HepG2 (cell line): ENCODE data around the gene TAF13. TPM values are rescaled to one million over a fixed set of nuclear protein-coding genes. Genes with fewer than 3 reads are reported as not detected.

Experiments used
- ARID2 ChIP-seq: sonication (generic); formaldehyde crosslinking; IDR thresholded peaks from 2 replicates; pipeline ENCODE4 v1.8.1; 2022; ENCODE audit warnings: mild to moderate bottlenecking, missing genetic modification reagents, borderline replicate concordance
- HNRNPH1 ChIP-seq: fragments of 200-400 bp; formaldehyde crosslinking; optimal IDR thresholded peaks from 2 replicates; pipeline ENCODE3; 2017; ENCODE audit warnings: mild to moderate bottlenecking, low read depth, low read length
- HOXA9 ChIP-seq: sonication (generic); formaldehyde crosslinking; IDR thresholded peaks from 2 replicates; pipeline ENCODE4 v1.8.1; 2022; ENCODE audit warnings: missing genetic modification reagents, mild to moderate bottlenecking, moderate library complexity, borderline replicate concordance
- ISX ChIP-seq: sonication (generic); formaldehyde crosslinking; conservative IDR thresholded peaks from 2 replicates; pipeline ENCODE4 v1.5.0; 2020; ENCODE audit warnings: missing genetic modification reagents
- KDM3A ChIP-seq: IDR thresholded peaks from 2 replicates; pipeline ENCODE4 v1.6.1; 2018; ENCODE audit warnings: low read depth, missing compliant biosample characterization
- ZNF296 ChIP-seq: sonication (generic); formaldehyde crosslinking; conservative IDR thresholded peaks from 2 replicates; pipeline ENCODE4 v1.5.0; 2020; ENCODE audit warnings: mild to moderate bottlenecking, missing genetic modification reagents
- ZNF33A ChIP-seq: sonication (generic); formaldehyde crosslinking; IDR thresholded peaks from 2 replicates; pipeline ENCODE4 v1.5.1; 2020; ENCODE audit warnings: missing genetic modification reagents, mild to moderate bottlenecking, moderate library complexity, borderline replicate concordance
- ZNF713 ChIP-seq: sonication (generic); formaldehyde crosslinking; IDR thresholded peaks from 2 replicates; pipeline ENCODE4 v1.4.0; 2020; ENCODE audit warnings: mild to moderate bottlenecking, missing genetic modification reagents
- ZNF790 ChIP-seq: sonication (generic); formaldehyde crosslinking; IDR thresholded peaks from 2 replicates; pipeline ENCODE4 v1.8.0; 2022; ENCODE audit warnings: missing genetic modification reagents, mild to moderate bottlenecking, borderline replicate concordance
- ZNF839 ChIP-seq: sonication (generic); formaldehyde crosslinking; IDR thresholded peaks from 2 replicates; pipeline ENCODE4 v1.4.0; 2020; ENCODE audit warnings: missing genetic modification reagents, mild to moderate bottlenecking, borderline replicate concordance
- polyA plus RNA-seq, 8 experiments: library from polyadenylated mRNA; depleted of rRNA in 3 of 8; stranded (reverse) in 7 of 8; unstranded in 1 of 8; fragments of >200 nt; fragmentation: Illumina TruSeq in 4 of 8; extraction: Trizol in 4 of 8; gene quantifications; 2 replicates each; pipeline versions ENCODE4 v1.2.1 to v1.2.3, GENCODE V29; 2011 to 2016; ENCODE audit warnings: low read depth in 4 of 8, missing spikeins in 1 of 8, mixed read lengths in 1 of 8; ENCODE audit not compliant: insufficient read depth in 1 of 8
- total RNA-seq, 5 experiments: library from RNA; depleted of rRNA; stranded (reverse); fragments of >200 nt; fragmentation: Illumina TruSeq; extraction: Trizol; gene quantifications; 2 replicates each; pipeline ENCODE4 v1.2.3, GENCODE V29; 2016; ENCODE audit warnings: low read depth in 1 of 5
- TF ChIP-seq, protein P1 (sequence below): sonication (generic); formaldehyde crosslinking; IDR thresholded peaks from 2 replicates; pipeline ENCODE4 v1.8.0; 2022; ENCODE audit warnings: mild to moderate bottlenecking, missing genetic modification reagents; ENCODE audit not compliant: insufficient replicate concordance
- TF ChIP-seq, protein P2 (sequence below): sonication (generic); formaldehyde crosslinking; IDR thresholded peaks from 2 replicates; pipeline ENCODE4 v1.8.1; 2023; ENCODE audit warnings: mild to moderate bottlenecking, inconsistent platforms, moderate library complexity, missing genetic modification reagents, borderline replicate concordance
- TF ChIP-seq, protein P3 (sequence below): sonication (generic); formaldehyde crosslinking; IDR thresholded peaks from one replicate; pipeline ENCODE4 v1.5.1; 2020; ENCODE audit warnings: mild to moderate bottlenecking, missing genetic modification reagents; ENCODE audit errors: not compliant biosample characterization
- TF ChIP-seq, protein P4 (sequence below): sonication (generic); formaldehyde crosslinking; IDR thresholded peaks from 2 replicates; pipeline ENCODE4 v1.5.0; 2020; ENCODE audit warnings: mild to moderate bottlenecking, missing genetic modification reagents, borderline replicate concordance

The TAF13 gene
- total and polyA plus RNA-seq, 2 of the 13 experiments (the other 11 are each of a cell fraction or from before 2014, with no cell fraction given) = 11.5 to 36.3 TPM

DNA sequence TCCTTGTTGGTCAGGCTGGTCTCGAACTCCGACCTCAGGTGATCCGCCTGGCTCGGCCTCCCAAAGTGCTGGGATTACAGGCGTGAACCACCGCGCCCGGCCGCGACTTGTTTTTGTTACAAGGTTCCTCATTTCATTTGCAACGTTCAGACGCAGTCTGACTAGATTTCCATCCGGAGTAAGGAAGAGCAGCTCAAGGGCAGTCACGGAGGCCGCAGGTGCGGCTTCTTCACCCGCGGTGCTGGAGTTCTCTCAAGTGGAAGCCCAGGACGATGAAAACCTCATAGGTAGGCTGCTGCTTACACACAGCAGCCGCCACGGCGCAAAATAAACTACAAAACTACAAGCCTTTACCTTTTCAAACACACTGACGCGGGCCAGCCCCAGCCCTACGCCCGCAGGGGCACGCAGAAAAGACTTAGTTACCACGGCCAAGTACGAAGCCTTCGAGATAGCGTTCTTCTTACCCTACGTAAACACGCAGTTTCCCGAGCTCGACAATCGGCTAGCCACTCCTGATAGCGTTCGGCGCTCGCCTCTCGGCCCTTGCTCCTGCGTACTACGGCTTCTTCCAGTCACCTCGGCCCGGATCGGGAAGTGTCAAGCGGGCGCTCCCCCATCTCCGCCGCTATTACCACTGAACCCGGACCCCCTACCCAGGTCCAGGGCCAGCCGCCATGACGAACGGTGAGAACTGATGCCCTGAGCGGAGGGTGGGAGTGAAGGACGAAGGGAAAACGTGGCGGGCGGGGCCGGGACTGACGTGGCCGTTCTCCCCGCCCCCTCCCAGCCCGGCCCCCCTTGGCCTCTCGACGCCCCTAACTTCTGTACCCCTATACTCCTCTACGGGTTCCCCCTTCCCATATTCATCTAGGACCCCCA is 14.6 kb upstream of the TAF13 start, which contains the start of gene TMEM167B (continued):
- TF ChIP-seq, protein P1, sequence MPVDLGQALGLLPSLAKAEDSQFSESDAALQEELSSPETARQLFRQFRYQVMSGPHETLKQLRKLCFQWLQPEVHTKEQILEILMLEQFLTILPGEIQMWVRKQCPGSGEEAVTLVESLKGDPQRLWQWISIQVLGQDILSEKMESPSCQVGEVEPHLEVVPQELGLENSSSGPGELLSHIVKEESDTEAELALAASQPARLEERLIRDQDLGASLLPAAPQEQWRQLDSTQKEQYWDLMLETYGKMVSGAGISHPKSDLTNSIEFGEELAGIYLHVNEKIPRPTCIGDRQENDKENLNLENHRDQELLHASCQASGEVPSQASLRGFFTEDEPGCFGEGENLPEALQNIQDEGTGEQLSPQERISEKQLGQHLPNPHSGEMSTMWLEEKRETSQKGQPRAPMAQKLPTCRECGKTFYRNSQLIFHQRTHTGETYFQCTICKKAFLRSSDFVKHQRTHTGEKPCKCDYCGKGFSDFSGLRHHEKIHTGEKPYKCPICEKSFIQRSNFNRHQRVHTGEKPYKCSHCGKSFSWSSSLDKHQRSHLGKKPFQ = peak; percentile 54
- peak; percentile 94 for TF ChIP-seq ARID2 (CRISPR knock-in tag)
- TF ChIP-seq, protein P2, sequence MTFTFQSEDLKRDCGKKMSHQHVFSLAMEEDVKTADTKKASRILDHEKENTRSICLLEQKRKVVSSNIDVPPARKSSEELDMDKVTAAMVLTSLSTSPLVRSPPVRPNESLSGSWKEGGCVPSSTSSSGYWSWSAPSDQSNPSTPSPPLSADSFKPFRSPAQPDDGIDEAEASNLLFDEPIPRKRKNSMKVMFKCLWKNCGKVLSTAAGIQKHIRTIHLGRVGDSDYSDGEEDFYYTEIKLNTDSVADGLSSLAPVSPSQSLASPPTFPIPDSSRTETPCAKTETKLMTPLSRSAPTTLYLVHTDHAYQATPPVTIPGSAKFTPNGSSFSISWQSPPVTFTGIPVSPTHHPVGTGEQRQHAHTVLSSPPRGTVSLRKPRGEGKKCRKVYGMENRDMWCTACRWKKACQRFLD = 0 out of 2 replicates have a peak, but pooled peaks have one; percentile 64
- TF ChIP-seq ZNF296 (CRISPR knock-in tag) = no peak
- peak; percentile 52; the same call in 1 of the 2 replicates for TF ChIP-seq ISX (CRISPR knock-in tag)
- TF ChIP-seq HOXA9 (CRISPR knock-in tag) = peak; percentile 59; the same call in 1 of the 2 replicates
- no peak for TF ChIP-seq HNRNPH1
- peak; percentile 94 for TF ChIP-seq KDM3A (CRISPR knock-in tag)
- TF ChIP-seq, protein P3, sequence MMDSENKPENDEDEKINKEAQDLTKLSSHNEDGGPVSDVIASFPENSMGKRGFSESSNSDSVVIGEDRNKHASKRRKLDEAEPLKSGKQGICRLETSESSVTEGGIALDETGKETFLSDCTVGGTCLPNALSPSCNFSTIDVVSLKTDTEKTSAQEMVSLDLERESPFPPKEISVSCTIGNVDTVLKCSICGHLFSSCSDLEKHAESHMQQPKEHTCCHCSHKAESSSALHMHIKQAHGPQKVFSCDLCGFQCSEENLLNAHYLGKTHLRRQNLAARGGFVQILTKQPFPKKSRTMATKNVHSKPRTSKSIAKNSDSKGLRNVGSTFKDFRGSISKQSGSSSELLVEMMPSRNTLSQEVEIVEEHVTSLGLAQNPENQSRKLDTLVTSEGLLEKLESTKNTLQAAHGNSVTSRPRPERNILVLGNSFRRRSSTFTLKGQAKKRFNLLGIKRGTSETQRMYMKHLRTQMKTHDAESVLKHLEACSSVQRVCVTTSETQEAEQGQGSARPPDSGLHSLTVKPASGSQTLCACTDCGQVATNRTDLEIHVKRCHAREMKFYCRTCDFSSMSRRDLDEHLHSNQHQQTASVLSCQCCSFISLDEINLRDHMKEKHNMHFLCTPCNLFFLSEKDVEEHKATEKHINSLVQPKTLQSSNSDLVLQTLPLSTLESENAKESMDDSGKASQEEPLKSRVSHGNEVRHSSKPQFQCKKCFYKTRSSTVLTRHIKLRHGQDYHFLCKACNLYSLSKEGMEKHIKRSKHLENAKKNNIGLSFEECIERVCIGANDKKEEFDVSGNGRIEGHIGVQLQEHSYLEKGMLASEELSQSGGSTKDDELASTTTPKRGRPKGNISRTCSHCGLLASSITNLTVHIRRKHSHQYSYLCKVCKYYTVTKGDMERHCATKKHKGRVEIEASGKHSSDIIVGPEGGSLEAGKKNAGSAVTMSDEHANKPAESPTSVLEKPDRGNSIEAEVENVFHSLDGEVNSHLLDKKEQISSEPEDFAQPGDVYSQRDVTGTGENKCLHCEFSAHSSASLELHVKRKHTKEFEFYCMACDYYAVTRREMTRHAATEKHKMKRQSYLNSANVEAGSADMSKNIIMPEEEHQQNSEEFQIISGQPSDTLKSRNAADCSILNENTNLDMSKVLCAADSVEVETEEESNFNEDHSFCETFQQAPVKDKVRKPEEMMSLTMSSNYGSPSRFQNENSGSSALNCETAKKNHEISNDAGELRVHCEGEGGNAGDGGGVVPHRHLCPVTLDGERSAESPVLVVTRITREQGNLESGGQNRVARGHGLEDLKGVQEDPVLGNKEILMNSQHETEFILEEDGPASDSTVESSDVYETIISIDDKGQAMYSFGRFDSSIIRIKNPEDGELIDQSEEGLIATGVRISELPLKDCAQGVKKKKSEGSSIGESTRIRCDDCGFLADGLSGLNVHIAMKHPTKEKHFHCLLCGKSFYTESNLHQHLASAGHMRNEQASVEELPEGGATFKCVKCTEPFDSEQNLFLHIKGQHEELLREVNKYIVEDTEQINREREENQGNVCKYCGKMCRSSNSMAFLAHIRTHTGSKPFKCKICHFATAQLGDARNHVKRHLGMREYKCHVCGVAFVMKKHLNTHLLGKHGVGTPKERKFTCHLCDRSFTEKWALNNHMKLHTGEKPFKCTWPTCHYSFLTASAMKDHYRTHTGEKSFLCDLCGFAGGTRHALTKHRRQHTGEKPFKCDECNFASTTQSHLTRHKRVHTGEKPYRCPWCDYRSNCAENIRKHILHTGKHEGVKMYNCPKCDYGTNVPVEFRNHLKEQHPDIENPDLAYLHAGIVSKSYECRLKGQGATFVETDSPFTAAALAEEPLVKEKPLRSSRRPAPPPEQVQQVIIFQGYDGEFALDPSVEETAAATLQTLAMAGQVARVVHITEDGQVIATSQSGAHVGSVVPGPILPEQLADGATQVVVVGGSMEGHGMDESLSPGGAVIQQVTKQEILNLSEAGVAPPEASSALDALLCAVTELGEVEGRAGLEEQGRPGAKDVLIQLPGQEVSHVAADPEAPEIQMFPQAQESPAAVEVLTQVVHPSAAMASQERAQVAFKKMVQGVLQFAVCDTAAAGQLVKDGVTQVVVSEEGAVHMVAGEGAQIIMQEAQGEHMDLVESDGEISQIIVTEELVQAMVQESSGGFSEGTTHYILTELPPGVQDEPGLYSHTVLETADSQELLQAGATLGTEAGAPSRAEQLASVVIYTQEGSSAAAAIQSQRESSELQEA (CRISPR knock-in tag) = no peak
- no peak for TF ChIP-seq ZNF33A
- no peak for TF ChIP-seq ZNF713
- TF ChIP-seq ZNF839 (CRISPR knock-in tag) = peak; percentile 62; the same call in 1 of the 2 replicates
- TF ChIP-seq, protein P4, sequence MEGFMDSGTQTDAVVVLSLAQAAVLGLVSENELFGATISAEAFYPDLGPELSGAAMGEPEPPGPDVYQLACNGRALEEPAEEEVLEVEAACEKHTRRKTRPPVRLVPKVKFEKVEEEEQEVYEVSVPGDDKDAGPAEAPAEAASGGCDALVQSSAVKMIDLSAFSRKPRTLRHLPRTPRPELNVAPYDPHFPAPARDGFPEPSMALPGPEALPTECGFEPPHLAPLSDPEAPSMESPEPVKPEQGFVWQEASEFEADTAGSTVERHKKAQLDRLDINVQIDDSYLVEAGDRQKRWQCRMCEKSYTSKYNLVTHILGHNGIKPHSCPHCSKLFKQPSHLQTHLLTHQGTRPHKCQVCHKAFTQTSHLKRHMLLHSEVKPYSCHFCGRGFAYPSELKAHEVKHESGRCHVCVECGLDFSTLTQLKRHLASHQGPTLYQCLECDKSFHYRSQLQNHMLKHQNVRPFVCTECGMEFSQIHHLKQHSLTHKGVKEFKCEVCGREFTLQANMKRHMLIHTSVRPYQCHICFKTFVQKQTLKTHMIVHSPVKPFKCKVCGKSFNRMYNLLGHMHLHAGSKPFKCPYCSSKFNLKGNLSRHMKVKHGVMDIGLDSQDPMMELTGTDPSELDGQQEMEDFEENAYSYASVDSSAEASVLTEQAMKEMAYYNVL (CRISPR knock-in tag) = peak; percentile 41
- no peak for TF ChIP-seq ZNF790
